Right hindlimb (tissue), 1 donor: ENCODE measurements around the gene HPCAL1.

Source experiments
- DNase-seq: peaks from one replicate; pipeline ENCODE4 v3.0.0-alpha.2; 2018

The HPCAL1 gene

DNA sequence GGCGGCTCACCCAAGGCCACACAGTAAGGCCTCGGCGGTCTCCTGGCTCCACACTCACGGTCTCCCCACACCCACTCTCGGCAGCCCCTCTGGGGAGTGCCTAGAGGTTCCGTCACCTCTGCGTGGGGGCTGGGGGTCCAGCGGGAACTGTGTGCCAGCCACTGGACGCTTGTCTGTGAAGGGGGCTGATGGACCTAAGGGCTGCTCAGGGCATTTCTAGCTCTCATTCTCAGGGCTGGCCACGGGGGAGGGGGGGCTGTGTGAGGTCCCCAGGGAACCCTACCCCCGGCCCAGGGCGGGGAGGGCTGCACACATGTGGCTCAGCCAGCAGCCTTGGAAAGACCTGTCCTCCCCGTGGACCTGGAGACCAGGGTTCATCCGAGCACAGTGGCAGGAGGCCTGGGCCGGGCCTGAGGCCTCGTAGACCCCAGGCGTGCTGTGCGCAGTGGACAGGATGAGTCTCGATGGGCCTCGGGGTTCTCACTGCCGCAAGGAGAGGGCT is 172.6 kb downstream of the HPCAL1 start:
- DNase-seq, result no peak

DNA sequence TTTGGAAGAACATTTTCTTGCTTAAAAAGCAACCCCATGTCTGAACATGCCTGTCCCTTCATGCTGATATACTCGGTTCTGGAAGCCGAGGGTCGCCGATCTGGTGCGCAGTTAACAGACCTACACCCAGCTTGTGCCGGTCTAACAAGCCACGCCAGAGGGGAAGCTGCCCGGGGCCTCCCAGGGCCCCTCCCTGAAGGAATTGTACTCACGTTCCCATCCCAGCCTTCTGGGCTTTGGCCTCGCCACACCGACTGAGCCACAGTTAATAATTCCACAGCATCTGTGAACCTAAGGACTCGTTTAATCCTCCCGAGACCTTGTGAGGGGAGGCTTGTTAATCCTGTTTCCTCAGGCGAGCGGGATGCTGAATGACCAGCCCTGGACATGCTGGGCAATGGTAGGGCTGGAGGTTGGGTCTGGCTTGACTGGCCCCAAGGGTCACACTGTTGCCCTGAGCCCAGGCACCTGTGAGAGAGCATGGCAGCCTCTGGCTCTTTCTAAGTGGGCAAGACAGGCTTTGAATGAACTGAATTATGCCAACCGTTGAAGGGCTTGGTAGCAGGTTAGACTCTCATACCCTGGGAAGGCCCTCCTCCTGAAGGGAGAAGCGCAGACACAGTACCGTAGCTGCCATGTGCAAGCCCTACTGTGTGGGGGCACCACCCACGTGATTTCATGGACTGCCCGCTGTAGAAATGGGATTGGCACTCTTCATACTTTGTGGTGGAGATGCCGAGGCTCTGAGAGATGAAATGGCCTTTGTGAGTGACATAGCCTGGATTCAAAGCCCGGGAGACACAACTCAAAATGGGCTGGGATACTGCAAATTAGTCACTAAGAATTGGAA is 173.3 kb downstream of the HPCAL1 start:
- no peak for DNase-seq

DNA sequence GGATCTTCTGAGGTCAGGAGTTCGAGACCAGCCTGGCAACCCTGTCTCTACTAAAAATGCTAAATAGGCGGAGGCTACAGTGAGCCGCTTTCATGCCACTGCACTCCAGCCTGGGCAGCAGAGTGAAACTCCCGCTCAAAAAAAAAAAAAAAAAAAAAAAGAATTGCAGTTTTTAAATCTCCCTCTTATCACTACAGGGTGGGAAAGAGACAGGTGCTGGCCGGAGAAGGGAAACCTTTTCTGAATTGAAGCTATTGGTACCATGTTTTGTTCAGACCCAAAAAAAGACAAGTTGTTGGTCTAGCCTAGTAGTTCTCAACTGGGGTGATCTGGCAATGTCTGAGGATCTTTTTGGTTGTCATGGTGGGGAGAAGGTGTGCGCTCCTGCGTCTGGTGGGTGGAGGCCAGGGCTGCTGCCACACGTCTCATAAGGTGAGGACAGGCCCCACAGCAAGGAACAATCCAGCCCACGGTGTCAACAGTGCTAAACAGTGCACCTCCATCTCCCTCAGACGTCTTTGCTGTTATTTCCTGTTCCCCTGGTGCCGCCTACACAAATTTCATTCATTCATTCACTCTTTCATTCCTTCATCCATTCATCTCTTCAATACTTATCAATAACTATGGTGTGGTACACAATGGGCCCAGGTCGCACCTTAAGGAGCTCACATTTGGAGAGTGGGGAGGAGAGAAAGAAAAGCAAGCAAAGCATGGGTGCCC is 174.2 kb downstream of the HPCAL1 start:
- DNase-seq, result no peak
